Karpas-422 (cell line): ENCODE measurements around the gene C7orf25. TPM values are rescaled to one million over a fixed set of nuclear protein-coding genes. Genes with fewer than 3 reads are reported as not detected.
"Not testable (repeated sequence)": the region's sequence is repeated elsewhere in the genome, so short reads cannot be mapped to it uniquely, and the experiment has no call there.

ENCODE experiments used
- DNase-seq: peaks from one replicate; pipeline ENCODE4 v3.0.0-alpha.2; 2015
- H2AFZ ChIP-seq: fragments of 200-600 bp; sonication (generic); 2 replicates; pipeline ENCODE4 v1.6.1; 2014; ENCODE audit warnings: antibody characterized with exemption, low read length, mixed read lengths
- H3K27ac ChIP-seq: fragments of 200-600 bp; sonication (generic); 2 replicates; pipeline ENCODE4 v1.5.1; 2014; ENCODE audit warnings: mild to moderate bottlenecking, low read length, moderate library complexity
- H3K27me3 ChIP-seq: fragments of 200-600 bp; sonication (generic); 2 replicates; pipeline ENCODE4 v1.6.1; 2014; ENCODE audit warnings: low read length, mixed read lengths
- H3K36me3 ChIP-seq: fragments of 200-600 bp; sonication (generic); 2 replicates; pipeline ENCODE4 v1.6.1; 2014; ENCODE audit warnings: low read length, mixed read lengths; ENCODE audit not compliant: insufficient read depth
- H3K4me1 ChIP-seq: fragments of 200-600 bp; sonication (generic); 2 replicates; pipeline ENCODE4 v1.6.1; 2014; ENCODE audit warnings: mild to moderate bottlenecking, low read length, mixed read lengths
- H3K4me2 ChIP-seq: fragments of 200-600 bp; sonication (generic); 2 replicates; pipeline ENCODE4 v1.6.1; 2014; ENCODE audit warnings: low read length, low read depth, mild to moderate bottlenecking; ENCODE audit not compliant: poor library complexity, severe bottlenecking
- H3K4me3 ChIP-seq: fragments of 200-600 bp; sonication (generic); 2 replicates; pipeline ENCODE4 v1.5.1; 2014; ENCODE audit warnings: mild to moderate bottlenecking, antibody characterized with exemption, low read length, mixed read lengths
- H3K79me2 ChIP-seq: fragments of 200-600 bp; sonication (generic); 2 replicates; pipeline ENCODE4 v1.6.1; 2014; ENCODE audit warnings: mild to moderate bottlenecking, low read length, mixed read lengths
- H3K9ac ChIP-seq: fragments of 200-600 bp; sonication (generic); 2 replicates; pipeline ENCODE4 v1.6.0; 2014; ENCODE audit warnings: low read length
- H3K9me2 ChIP-seq: fragments of 200-600 bp; sonication (generic), shearing (Covaris generic); replicated peaks from 2 replicates; pipeline ENCODE4 v1.6.0; 2014; ENCODE audit warnings: mild to moderate bottlenecking, low read length, moderate library complexity; ENCODE audit not compliant: insufficient read depth
- H3K9me3 ChIP-seq: fragments of 300-700, 200-600 bp; sonication (generic); 2 replicates; pipeline ENCODE4 v1.6.1; 2014; ENCODE audit warnings: low read length, mixed read lengths
- H4K20me1 ChIP-seq: fragments of 200-600 bp; sonication (generic); 2 replicates; pipeline ENCODE4 v1.6.1; 2014; ENCODE audit warnings: mild to moderate bottlenecking, antibody characterized with exemption, low read length, low read depth; ENCODE audit not compliant: insufficient read depth
- total RNA-seq: library from RNA; depleted of rRNA; stranded (reverse); fragments of >200 nt; shearing (Covaris generic); gene quantifications from 2 replicates; pipeline ENCODE4 v1.2.3, GENCODE V29; 2014; ENCODE audit warnings: low replicate concordance

The C7orf25 gene
- total RNA-seq, 1 experiment from 2014 or later, result 1.8 TPM

DNA sequence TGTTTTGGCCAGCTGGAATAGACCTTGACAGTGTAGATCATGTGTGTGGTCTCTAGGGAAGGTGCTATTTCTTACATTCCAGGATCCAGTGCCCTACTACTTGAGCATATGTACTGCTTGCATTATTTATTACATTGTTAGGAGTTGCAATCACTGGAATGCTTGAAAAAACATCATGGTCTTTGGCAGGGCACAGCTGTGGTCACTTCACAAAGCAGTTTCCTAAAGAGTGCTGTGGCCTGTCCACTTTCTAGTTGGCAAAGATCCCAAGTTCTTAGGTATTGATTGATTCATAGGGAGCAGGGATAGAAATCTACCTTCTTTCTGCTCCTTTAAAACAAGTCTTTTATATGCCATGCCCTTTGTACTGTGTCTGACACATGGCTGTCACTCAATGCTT lies 4.6 kb downstream of the C7orf25 start:
- Histone ChIP-seq H4K20me1 (no peaks in the 10 kb centered on the region; the same call in 1 of the 2 replicates), H3K9me3 (no peaks in the 10 kb centered on the region), H3K9me2 (no peaks in the 10 kb centered on the region), H3K27ac (no peak overlapping the region), H3K9ac (no peak overlapping the region), H3K4me1 (peaks cover 11% of the 10 kb centered on the region), H3K79me2 (peaks cover 6% of the 10 kb centered on the region; the same call in 1 of the 2 replicates), H3K4me2 (no peak overlapping the region), H3K4me3 (no peak overlapping the region), H3K36me3 (no peaks in the 10 kb centered on the region), H3K27me3 (no peaks in the 10 kb centered on the region), H2AFZ (no peak overlapping the region)
- DNase-seq, result no peak

DNA sequence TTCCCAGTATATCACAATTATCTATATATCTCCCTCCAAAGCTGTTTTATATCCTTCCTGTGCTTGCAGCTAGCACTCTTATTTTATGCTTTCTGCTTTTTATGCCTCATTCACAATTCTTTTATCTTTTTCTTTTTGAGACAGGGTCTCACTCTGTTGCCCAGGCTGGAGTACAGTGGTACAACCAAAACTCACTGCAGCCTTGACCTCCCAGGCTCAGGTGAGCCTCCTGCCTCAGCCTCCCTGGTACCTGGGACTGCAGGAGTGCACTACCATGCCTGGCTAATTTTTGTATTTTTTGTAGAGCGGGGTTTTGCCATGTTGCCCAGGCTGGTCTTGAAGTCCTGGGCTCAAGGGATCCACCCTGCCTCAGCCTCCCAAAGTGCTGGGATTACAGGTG lies 5.7 kb downstream of the C7orf25 start:
- H4K20me1 ChIP-seq, result no peaks in the 10 kb centered on the region; the same call in 1 of the 2 replicates
- peaks cover 3% of the 10 kb centered on the region; the same call in 1 of the 2 replicates for H3K79me2 ChIP-seq
- no peaks in the 10 kb centered on the region for H3K9me3 ChIP-seq
- peaks cover 6% of the 10 kb centered on the region for H3K4me1 ChIP-seq
- no peak overlapping the region for H3K27ac ChIP-seq
- H3K4me2 ChIP-seq, result no peak overlapping the region
- no peaks in the 10 kb centered on the region for H3K36me3 ChIP-seq
- H3K9me2 ChIP-seq, result no peaks in the 10 kb centered on the region
- no peaks in the 10 kb centered on the region for H3K27me3 ChIP-seq
- H3K4me3 ChIP-seq, result no peak overlapping the region
- no peak overlapping the region for H3K9ac ChIP-seq
- H2AFZ ChIP-seq, result no peak overlapping the region
- no peak for DNase-seq

DNA sequence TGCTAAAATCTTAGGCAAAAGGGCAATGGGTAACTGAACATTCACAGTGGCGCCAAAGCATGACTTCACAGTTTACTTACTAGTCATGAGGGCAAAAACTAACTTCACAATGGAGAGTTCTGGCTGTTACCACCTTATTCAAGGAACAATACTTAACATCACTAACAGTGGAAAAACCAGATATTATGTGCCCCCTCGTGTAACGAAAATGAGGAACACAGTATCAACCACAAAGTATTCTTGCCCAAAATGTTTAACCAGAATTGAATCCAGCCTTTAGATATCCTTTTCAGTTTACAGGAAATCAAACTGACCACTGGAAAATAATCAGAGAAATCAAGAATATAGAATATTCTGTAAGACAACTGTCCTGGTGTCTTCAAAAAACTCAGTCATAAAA lies 9.5 kb downstream of the C7orf25 start:
- Histone ChIP-seq H3K36me3 (no peaks in the 10 kb centered on the region), H3K9me3 (no peaks in the 10 kb centered on the region), H3K9ac (no peak overlapping the region), H3K9me2 (no peaks in the 10 kb centered on the region), H3K4me2 (no peak overlapping the region), H3K27ac (no peak overlapping the region), H3K27me3 (no peaks in the 10 kb centered on the region), H2AFZ (no peak overlapping the region), H3K79me2 (no peaks in the 10 kb centered on the region), H3K4me1 (no peaks in the 10 kb centered on the region), H3K4me3 (no peak overlapping the region), H4K20me1 (no peaks in the 10 kb centered on the region; the same call in 1 of the 2 replicates)
- no peak for DNase-seq

DNA sequence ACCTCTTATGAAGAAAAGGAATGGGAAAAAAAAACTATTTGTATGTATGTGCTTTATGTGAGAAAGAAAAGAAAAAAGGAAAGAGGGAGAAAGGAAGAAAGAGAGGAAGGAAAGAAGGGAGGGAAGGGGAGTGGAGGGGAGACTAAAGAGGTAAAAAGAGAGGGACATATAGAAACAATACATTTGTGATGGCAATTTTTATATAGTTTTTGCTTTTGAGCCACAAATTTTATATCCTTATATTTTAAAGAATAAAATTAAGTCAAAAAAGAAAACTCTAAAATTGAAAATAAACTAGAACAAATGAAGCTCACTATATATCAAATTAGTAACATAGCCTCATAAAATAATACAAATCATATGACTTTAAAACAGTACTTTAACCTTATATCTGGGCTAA lies 11.0 kb downstream of the C7orf25 start:
- Histone ChIP-seq H3K27me3 (no peaks in the 10 kb centered on the region), H3K4me2 (no peak overlapping the region), H3K9me2 (no peaks in the 10 kb centered on the region), H3K9ac (no peak overlapping the region), H3K79me2 (no peaks in the 10 kb centered on the region), H3K27ac (no peak overlapping the region), H3K36me3 (no peaks in the 10 kb centered on the region), H3K4me1 (no peaks in the 10 kb centered on the region), H2AFZ (no peak overlapping the region), H3K4me3 (no peak overlapping the region), H3K9me3 (no peaks in the 10 kb centered on the region), H4K20me1 (no peaks in the 10 kb centered on the region)
- no peak for DNase-seq

DNA sequence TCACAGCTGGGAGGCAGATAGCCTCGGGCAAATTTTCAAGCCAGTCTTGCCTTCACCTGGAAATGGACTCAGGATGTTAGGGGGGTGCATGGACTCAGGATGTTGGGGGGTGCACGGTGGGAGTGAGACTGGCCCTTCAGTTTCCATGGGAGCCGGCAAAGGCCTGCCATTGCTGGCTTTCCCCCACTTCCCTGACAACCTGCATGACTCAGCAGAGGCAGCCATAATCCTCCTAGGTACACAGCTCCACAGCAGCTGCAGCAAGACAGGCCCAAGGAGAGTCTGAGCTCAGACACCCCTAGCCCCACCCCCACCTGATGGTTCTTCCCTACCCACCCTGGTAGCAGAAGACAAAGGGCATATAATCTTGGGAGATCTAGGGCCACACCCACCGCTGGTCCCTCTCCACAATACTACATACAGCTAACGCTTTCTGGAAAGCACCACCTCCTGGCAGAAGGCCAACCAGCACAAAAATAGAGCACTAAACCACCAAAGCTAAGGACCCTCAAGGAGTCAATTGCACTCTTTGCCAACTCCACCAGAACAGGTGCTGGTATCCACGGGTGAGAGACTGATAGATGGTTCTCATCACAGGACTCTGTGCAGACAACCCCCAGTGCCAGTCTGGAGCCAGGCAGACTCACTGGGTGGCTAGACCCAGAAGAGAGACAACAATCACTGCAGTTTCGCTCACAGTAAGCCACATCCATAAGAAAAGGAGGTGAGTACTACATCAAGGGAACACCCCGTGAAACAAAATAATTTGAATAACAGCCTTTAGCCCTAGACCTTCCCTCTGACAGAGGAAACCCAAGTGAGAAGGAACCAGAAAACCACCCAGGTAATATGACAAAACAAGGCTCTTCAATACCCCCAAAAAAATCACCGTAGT lies 18.3 kb downstream of the C7orf25 start:
- Histone ChIP-seq H4K20me1 (no peaks in the 10 kb centered on the region), H3K36me3 (no peaks in the 10 kb centered on the region), H3K9ac (no peak overlapping the region), H3K4me2 (no peak overlapping the region), H2AFZ (no peak overlapping the region), H3K27ac (no peak overlapping the region), H3K4me1 (peaks cover 7% of the 10 kb centered on the region), H3K9me3 (no peaks in the 10 kb centered on the region), H3K4me3 (no peak overlapping the region), H3K27me3 (no peaks in the 10 kb centered on the region), H3K9me2 (no peaks in the 10 kb centered on the region), H3K79me2 (no peaks in the 10 kb centered on the region)
- DNase-seq, result no peak

DNA sequence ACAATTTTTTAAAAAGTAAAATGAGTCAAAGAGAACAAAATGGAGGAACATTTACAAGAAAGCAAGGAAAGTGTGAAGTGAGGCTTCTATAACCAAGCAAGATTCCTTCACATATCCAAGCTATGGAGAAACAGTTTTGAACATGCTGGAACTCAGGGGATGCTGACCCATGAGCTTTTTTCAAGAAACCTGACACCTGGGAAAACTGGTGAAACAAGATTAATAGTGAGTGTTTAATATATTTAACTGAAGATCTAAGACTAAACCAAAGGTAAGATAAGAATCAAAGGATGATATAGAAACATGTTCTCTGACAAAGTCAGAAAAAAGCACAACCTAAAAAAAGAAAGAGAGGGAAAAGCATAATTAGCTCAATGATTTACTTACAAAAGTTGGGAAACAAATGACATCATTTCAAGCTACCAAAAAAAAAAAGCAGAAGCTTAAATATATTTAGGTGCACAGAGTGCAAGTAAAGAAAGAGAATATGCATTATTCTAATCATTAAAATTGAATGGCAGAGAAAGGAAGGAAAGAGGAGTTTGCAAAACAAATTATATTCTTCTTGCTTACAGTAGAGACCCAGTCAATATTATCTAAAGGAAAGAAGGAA lies 24.9 kb downstream of the C7orf25 start:
- Histone ChIP-seq H3K4me2 (peak overlapping the region; percentile 49), H4K20me1 (no peaks in the 10 kb centered on the region), H3K4me3 (peak overlapping the region; percentile 53; the same call in 1 of the 2 replicates), H3K27me3 (no peaks in the 10 kb centered on the region), H3K79me2 (no peaks in the 10 kb centered on the region), H3K4me1 (peaks cover 39% of the 10 kb centered on the region), H3K9me2 (no peaks in the 10 kb centered on the region), H3K36me3 (no peaks in the 10 kb centered on the region), H2AFZ (no peak overlapping the region), H3K9ac (no peak overlapping the region), H3K27ac (no peak overlapping the region), H3K9me3 (no peaks in the 10 kb centered on the region)
- DNase-seq, result no peak

DNA sequence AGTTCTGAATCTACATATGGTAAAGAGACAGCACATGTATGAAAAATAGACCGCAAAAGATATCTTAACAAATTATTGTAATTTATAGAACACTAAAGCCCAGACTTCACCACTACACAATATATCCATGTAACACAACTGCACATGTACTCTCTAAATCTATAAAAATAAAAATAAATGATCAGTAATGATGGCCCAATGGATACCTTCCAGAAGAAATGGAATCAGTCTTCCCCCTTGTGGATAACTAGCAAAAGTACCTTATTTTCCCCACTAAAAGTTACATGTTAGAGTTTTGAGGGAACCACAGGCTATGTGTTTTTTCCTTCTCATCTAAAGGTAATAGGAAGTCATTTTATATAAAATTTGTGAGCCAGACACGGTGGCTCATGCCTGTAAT lies 25.7 kb downstream of the C7orf25 start:
- no peaks in the 10 kb centered on the region for H3K27me3 ChIP-seq
- H4K20me1 ChIP-seq, result no peaks in the 10 kb centered on the region
- H3K9me3 ChIP-seq, result no peaks in the 10 kb centered on the region
- H2AFZ ChIP-seq, result no peak overlapping the region
- DNase-seq, result no peak
- no peak overlapping the region for H3K4me2 ChIP-seq
- H3K36me3 ChIP-seq, result no peaks in the 10 kb centered on the region
- H3K27ac ChIP-seq, result no peak overlapping the region
- H3K9ac ChIP-seq, result no peak overlapping the region
- peaks cover 39% of the 10 kb centered on the region for H3K4me1 ChIP-seq
- H3K9me2 ChIP-seq, result no peaks in the 10 kb centered on the region
- no peak overlapping the region for H3K4me3 ChIP-seq
- H3K79me2 ChIP-seq, result no peaks in the 10 kb centered on the region

DNA sequence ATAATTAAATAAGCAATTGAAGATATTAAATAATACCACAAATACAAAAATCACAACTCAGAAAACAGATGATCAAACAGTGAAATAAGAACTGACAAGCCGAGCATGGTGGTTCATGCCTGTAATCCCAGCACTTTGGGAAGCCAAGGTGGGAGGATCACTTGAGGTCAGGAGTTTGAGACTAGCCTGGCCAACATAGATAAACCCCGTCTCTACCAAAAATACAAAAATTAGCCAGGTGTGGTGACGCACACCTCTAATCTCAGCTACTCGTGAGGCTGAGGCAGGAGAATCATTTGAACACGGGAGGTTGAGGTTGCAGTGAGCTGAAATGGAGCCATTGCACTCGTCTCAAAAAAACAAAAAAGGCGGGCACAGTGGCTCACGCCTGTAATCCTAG lies 26.7 kb downstream of the C7orf25 start:
- H3K9me2 ChIP-seq, H3K9me3 ChIP-seq, DNase-seq, H3K4me3 ChIP-seq, H3K9ac ChIP-seq, H3K36me3 ChIP-seq, H2AFZ ChIP-seq, H3K4me2 ChIP-seq, H3K27me3 ChIP-seq, H3K27ac ChIP-seq, H3K79me2 ChIP-seq, H4K20me1 ChIP-seq: not testable (repeated sequence)
- peaks cover 39% of the 10 kb centered on the region for H3K4me1 ChIP-seq
